ENCODE results near the gene MAK. TPM values are rescaled to one million over a fixed set of nuclear protein-coding genes. Genes with fewer than 3 reads are reported as not detected.

The MAK gene
- polyA plus RNA-seq, 1 donor (not counting 4 experiments of a cell fraction or from before 2014, with no cell fraction given) = not detected

DNA sequence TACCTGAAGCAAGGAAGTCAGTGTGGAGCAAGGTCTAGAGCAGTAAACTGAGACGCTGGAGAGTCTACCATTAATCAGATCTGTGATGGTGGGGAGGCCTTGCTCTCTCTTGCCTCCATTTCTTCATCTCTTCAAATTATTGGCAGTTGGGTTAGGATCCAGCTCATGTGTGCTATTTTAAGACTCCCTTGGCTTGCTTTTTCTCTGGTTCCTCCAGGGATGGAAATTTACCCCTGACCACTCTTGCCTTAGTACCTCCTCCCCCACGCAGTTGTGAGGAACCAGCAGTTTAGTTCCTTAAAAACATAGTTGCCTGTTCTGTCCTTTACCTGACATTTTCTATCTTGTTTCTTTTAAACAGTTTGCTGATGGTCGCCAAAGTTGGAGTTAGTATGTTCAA, 108.1 kb downstream of the MAK start:
- FAIRE-seq (no peak), DNase-seq (ENCODE audit: low read depth, low spot score) (no peak)
- no peaks in the 10 kb centered on the region for H3K9me1 ChIP-seq (ENCODE audit: control insufficient read depth, extremely low read depth, insufficient read depth, low read length)
- no peaks in the 10 kb centered on the region for H3K27me3 ChIP-seq (ENCODE audit: control insufficient read depth, extremely low read depth, insufficient read depth, low read length)
- H3K79me2 ChIP-seq (ENCODE audit: control insufficient read depth, insufficient read depth, low read length) = peaks cover 14% of the 10 kb centered on the region
- H2AFZ ChIP-seq (ENCODE audit: control insufficient read depth, low read length) = no peak overlapping the region
- H3K9ac ChIP-seq (ENCODE audit: control insufficient read depth, extremely low read depth, insufficient read depth, low read length) = no peak overlapping the region
- dilution Hi-C loops (cut with MboI; ENCODE audit: extremely low pct_ligation_motif_present, low sequenced_read_pairs) = no loop called here
- H3K4me1 ChIP-seq (ENCODE audit: control insufficient read depth, extremely low read depth, insufficient read depth, low read length) = peaks cover 13% of the 10 kb centered on the region
- H3K36me3 ChIP-seq (ENCODE audit: control insufficient read depth in 2 of 2, extremely low read depth in 1 of 2, insufficient read depth in 2 of 2, low read length in 2 of 2) = peaks cover 23 to 26% of the 10 kb centered on the region in 2 experiments
- no peaks in the 10 kb centered on the region for H3K9me3 ChIP-seq (ENCODE audit: control insufficient read depth, low read depth, low read length)
- H3K27ac ChIP-seq (ENCODE audit: control insufficient read depth, insufficient read depth, low read length) = no peak overlapping the region
- no peak overlapping the region for H3K4me2 ChIP-seq (ENCODE audit: control insufficient read depth, extremely low read depth, insufficient read depth, low read depth, low read length)
- H3K4me3 ChIP-seq (ENCODE audit: control insufficient read depth in 2 of 3, extremely low read depth in 1 of 3, insufficient read depth in 2 of 3, low read depth in 1 of 3, low read length in 3 of 3) = no peak overlapping the region
- TF ChIP-seq, protein P1, sequence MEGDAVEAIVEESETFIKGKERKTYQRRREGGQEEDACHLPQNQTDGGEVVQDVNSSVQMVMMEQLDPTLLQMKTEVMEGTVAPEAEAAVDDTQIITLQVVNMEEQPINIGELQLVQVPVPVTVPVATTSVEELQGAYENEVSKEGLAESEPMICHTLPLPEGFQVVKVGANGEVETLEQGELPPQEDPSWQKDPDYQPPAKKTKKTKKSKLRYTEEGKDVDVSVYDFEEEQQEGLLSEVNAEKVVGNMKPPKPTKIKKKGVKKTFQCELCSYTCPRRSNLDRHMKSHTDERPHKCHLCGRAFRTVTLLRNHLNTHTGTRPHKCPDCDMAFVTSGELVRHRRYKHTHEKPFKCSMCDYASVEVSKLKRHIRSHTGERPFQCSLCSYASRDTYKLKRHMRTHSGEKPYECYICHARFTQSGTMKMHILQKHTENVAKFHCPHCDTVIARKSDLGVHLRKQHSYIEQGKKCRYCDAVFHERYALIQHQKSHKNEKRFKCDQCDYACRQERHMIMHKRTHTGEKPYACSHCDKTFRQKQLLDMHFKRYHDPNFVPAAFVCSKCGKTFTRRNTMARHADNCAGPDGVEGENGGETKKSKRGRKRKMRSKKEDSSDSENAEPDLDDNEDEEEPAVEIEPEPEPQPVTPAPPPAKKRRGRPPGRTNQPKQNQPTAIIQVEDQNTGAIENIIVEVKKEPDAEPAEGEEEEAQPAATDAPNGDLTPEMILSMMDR (optimal IDR thresholded peaks at IDR 0.05 in 1 of 3, IDR thresholded peaks at IDR 0.05 in 1 of 3, conservative IDR thresholded peaks at IDR 0.05 in 1 of 3; ENCODE audit: extremely low read depth in 1 of 3, insufficient read depth in 2 of 3, low read length in 3 of 3) = no peak
- no peak for TF ChIP-seq EZH2 (IDR thresholded peaks at IDR 0.05; ENCODE audit: low read length)
- H4K20me1 ChIP-seq (ENCODE audit: control insufficient read depth, extremely low read depth, insufficient read depth, low read length) = no peaks in the 10 kb centered on the region

DNA sequence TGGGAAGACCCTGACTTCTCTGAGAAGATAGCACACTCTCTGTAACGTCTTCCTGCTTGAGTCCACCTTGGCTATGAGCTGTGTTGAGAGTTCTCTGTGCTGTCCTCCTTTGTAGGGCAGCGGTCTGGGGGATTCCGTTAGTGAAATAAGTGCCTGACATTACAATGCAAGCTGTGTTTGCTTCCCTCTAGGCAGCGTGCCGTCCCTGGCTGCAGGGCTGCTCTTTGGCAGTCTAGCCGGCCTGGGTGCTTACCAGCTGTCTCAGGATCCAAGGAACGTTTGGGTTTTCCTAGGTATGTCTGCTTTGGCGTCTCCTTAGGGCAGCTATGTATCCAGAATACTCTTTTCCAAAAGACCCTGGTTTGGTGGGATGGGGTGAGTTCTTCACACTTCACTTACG, 112.6 kb downstream of the MAK start:
- no peak overlapping the region for H2AFZ ChIP-seq (ENCODE audit: control insufficient read depth, low read length)
- dilution Hi-C loops (cut with MboI; ENCODE audit: extremely low pct_ligation_motif_present, low sequenced_read_pairs) = no loop called here
- H3K27ac ChIP-seq (ENCODE audit: control insufficient read depth, insufficient read depth, low read length) = no peak overlapping the region
- no peak for TF ChIP-seq EZH2 (IDR thresholded peaks at IDR 0.05; ENCODE audit: low read length)
- TF ChIP-seq, protein P1 (optimal IDR thresholded peaks at IDR 0.05 in 1 of 3, IDR thresholded peaks at IDR 0.05 in 1 of 3, conservative IDR thresholded peaks at IDR 0.05 in 1 of 3; ENCODE audit: extremely low read depth in 1 of 3, insufficient read depth in 2 of 3, low read length in 3 of 3) = no peak
- H3K9me3 ChIP-seq (ENCODE audit: control insufficient read depth, low read depth, low read length) = no peaks in the 10 kb centered on the region
- H3K9ac ChIP-seq (ENCODE audit: control insufficient read depth, extremely low read depth, insufficient read depth, low read length) = no peak overlapping the region
- peaks cover 37% of the 10 kb centered on the region for H3K79me2 ChIP-seq (ENCODE audit: control insufficient read depth, insufficient read depth, low read length)
- no peak for FAIRE-seq
- no peaks in the 10 kb centered on the region for H3K27me3 ChIP-seq (ENCODE audit: control insufficient read depth, extremely low read depth, insufficient read depth, low read length)
- H3K4me1 ChIP-seq (ENCODE audit: control insufficient read depth, extremely low read depth, insufficient read depth, low read length) = peaks cover 17% of the 10 kb centered on the region
- no peaks in the 10 kb centered on the region for H4K20me1 ChIP-seq (ENCODE audit: control insufficient read depth, extremely low read depth, insufficient read depth, low read length)
- no peak overlapping the region for H3K4me3 ChIP-seq (ENCODE audit: control insufficient read depth in 2 of 3, extremely low read depth in 1 of 3, insufficient read depth in 2 of 3, low read depth in 1 of 3, low read length in 3 of 3)
- H3K9me1 ChIP-seq (ENCODE audit: control insufficient read depth, extremely low read depth, insufficient read depth, low read length) = no peaks in the 10 kb centered on the region
- DNase-seq (ENCODE audit: low read depth, low spot score) = no peak
- H3K4me2 ChIP-seq (ENCODE audit: control insufficient read depth, extremely low read depth, insufficient read depth, low read depth, low read length) = no peak overlapping the region
- peaks cover 23 to 24% of the 10 kb centered on the region in 2 experiments for H3K36me3 ChIP-seq (ENCODE audit: control insufficient read depth in 2 of 2, extremely low read depth in 1 of 2, insufficient read depth in 2 of 2, low read length in 2 of 2)
